ENCODE measurements around the gene MLEC. TPM values are rescaled to one million over a fixed set of nuclear protein-coding genes. Genes with fewer than 3 reads are reported as not detected.

Gene MLEC
- total RNA-seq, 4 donors from 2014 or later: 65.1 to 94.1 (median 85.8) TPM

DNA sequence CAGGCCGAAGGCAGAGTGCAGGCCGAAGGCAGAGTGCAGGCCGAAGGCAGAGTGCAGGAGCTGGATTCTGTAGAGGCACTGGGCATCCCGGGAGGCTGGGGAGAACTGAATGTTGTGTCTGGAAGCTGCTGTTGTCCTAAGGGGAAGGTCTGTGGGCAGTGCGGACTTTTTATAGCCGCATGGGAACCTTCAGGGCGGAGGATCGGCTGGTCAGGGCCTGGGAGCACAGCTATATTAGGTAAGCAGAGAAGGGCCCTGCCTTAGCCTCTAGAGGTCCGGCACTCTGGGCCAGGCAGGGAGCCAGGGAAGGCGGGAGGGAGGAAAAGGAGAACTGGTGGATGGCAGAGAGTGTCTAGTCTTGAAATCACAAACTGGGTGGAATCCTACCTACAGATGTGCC lies 32.3 kb upstream of the MLEC start:
- TF ChIP-seq, protein P1, sequence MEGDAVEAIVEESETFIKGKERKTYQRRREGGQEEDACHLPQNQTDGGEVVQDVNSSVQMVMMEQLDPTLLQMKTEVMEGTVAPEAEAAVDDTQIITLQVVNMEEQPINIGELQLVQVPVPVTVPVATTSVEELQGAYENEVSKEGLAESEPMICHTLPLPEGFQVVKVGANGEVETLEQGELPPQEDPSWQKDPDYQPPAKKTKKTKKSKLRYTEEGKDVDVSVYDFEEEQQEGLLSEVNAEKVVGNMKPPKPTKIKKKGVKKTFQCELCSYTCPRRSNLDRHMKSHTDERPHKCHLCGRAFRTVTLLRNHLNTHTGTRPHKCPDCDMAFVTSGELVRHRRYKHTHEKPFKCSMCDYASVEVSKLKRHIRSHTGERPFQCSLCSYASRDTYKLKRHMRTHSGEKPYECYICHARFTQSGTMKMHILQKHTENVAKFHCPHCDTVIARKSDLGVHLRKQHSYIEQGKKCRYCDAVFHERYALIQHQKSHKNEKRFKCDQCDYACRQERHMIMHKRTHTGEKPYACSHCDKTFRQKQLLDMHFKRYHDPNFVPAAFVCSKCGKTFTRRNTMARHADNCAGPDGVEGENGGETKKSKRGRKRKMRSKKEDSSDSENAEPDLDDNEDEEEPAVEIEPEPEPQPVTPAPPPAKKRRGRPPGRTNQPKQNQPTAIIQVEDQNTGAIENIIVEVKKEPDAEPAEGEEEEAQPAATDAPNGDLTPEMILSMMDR (IDR thresholded peaks at IDR 0.05; ENCODE audit: low read depth): no peak

DNA sequence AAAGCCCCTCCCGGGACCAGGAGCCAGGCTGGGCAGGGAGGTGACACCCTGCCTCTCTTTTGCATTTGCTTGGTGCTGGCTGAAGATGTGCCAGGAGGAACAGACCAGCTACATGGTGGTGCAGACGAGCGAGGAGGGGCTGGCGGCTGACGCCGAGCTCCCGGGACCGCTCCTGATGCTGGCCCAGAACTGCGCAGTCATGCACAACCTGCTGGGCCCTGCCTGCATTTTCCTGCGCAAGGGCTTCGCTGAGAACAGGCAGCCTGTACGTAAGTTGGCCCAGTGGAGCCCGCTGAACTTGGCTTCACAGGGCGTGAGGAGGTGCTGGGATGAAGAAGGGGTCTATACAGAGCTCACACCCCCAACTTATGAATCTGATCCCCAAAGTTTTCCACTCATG lies 30.9 kb upstream of the MLEC start:
- TF ChIP-seq, protein P1 (IDR thresholded peaks at IDR 0.05; ENCODE audit: low read depth): no peak

DNA sequence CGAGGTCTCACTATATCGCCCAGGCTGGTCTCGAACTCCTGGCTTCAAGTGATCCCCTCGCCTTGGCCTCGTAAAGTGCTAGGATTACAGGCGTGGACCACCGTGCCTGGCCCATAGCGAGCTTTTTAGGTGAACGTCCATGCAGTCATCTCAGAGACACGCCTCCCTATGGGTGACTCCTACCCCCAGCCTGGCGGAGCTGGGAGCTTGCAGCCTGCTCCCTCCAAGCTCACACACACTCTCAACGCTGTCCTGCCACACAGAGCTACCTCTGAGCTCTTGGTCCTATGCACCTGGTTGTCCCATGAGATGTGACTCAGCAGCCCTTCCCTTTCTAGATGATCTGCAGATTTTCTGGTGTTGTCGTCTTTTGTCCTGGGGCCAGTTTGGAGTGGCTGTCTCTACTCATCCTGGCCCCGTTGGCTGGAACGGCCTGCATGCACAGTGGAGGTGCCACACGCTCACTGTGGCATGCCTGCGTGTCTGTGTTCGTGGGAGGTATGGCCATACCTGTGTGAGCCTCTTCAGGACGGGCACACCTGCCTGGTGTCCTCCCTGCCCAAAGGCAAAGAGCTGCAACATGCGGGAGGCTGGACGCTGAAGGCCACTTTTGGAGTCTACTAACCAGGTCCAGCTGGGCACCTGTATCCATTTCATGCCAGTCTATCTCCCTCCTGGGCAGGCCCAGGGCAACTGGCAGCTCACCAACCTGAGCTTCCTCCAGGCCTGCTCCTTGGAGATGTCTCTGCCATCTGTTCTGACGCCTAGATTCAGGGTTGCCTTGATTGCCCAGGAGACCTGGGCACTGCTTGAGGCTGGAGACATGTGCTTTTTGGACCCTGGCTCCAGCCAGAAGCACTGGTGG lies 28.4 kb upstream of the MLEC start:
- TF ChIP-seq, protein P1 (IDR thresholded peaks at IDR 0.05; ENCODE audit: low read depth): no peak

DNA sequence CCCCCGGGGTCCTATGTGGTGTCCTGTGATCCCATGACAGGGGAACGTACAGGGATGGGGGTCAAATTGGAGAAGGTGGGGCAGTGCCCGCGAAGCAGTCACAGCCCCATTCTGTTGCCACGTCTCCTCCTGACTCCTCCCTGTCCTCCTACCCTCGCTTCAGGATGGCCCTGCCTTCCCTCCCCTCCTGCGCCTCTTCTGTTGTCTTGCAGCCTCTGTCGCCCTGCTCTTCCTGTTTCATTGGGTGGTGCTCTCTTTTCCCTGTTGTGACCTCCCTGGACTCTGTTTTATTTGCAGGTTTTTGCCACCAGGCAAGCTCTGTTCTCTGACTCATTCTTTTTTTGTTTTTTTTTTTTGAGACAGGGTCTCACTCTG lies 27.8 kb upstream of the MLEC start:
- TF ChIP-seq, protein P1 (IDR thresholded peaks at IDR 0.05; ENCODE audit: low read depth): no peak

DNA sequence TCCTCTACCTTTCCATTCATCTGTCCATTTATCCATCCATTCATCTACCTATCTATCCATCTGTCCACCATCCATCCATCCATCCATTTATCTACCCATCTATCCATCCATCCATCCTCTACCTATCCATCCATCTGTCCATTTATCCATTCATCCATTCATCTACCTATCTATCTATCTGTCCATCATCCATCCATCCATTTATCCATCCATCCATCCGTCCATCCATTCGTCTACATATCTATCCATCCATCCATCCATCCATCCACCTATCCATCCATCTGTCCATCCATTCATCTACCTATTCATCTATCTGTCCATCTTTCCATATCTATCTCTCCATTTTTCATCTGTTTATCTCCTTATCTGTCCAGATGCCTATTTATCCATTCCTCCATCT lies 25.5 kb upstream of the MLEC start:
- TF ChIP-seq, protein P1 (IDR thresholded peaks at IDR 0.05; ENCODE audit: low read depth): no peak

DNA sequence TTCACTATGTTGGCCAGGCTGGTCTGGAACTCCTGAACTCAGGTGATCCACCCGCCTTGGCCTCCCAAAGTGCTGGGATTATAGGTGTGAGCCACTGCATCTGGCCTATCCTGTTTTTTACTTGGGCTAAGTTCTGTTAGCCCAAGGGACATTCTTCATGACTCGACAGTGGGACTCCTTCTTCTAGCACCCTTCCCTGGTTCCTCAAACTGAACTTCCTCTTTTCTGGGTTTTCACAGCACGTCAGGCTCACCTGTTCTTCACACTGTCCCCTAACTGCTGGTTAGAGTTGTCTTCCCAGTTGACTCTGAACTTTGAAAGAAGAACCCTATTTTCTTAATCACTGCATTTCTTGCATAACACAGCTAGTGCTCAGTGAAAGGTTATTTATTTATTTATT lies 24.1 kb upstream of the MLEC start:
- TF ChIP-seq, protein P1 (IDR thresholded peaks at IDR 0.05; ENCODE audit: low read depth): no peak

DNA sequence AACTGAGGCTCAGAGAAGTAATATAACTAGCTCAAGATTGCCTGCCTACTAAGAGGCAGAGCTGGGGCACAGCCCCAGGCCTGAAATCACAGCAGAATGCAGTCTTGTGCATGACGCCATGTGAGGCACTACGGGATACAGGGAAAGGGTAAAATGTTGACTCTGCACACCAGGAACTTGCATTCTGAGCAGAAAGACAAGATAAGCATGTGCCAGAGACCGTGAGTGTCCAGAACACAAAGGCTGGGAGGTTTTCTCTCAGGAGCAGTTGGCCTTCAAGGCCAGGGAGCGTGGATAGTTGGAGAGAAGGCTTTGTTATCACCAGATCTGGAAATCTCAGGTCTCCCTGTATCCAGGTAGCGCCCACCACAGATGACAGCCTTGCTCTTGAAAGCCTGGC lies 23.2 kb upstream of the MLEC start:
- TF ChIP-seq, protein P1 (IDR thresholded peaks at IDR 0.05; ENCODE audit: low read depth): no peak

Measured in subcutaneous adipose tissue (tissue), 4 donors.